ENCODE results near the gene VGLL4. TPM values are rescaled to one million over a fixed set of nuclear protein-coding genes. Genes with fewer than 3 reads are reported as not detected.
A peak's percentile ranks its signal among the peaks of the same experiment; 100 is the strongest.

VGLL4 gene
- total RNA-seq, 1 experiment from 2014 or later: 41.2 TPM

DNA sequence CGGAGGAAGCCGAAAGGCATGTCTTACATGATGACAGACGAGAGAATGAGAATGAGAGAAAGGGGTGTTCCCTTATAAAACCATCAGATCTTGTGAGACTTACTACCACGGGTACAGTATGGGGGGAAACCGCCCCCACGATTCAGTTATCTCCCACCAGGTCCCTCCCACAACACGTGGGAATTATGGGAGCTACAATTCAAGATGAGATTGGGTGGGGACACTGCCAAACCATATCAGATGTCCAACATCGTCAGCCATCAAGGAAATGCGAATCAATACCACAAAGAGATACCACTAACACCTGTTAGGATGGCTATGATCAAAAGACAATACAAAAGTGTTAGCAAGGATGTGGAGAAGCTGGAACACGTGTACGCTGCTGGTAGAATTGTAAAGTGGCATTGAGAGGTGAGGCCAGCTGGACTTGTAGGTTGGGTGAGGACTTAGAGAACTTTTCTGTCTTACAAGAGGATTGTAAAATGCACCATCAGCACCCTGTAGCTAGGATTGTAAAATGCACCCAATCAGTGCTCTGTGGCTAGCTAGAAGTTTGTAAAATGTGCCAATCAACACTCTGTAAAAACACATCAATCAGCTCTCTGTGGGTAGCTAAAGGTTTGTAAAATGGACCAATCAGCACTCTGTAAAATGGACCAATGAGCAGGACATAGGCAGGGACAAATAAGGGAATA lies 37.5 kb downstream of the VGLL4 start:
- Histone ChIP-seq H3K27me3 (replicated peaks; ENCODE audit: insufficient read depth, low read depth, low read length, poor library complexity) (no peaks in the 10 kb centered on the region), H3K27ac (ENCODE audit: low read depth, low read length, poor library complexity, severe bottlenecking) (no peak overlapping the region), H3K9me3 (ENCODE audit: low read depth, low read length, poor library complexity, severe bottlenecking) (no peaks in the 10 kb centered on the region), H3K4me3 (ENCODE audit: low read depth, low read length, poor library complexity, severe bottlenecking) (no peak overlapping the region), H3K4me1 (ENCODE audit: insufficient read depth, low read length, poor library complexity, severe bottlenecking) (peaks cover 56% of the 10 kb centered on the region), H3K36me3 (ENCODE audit: insufficient read depth, low read length, poor library complexity, severe bottlenecking) (no peaks in the 10 kb centered on the region)
- ChIA-PET POLR2A (ENCODE audit: low non-redundant PET) (no interaction called here), CTCF (interaction anchor here (0.6 kb wide), 1 partner anchor 7 kb away, joined by 3 read pairs; no protein-coding TSS in a partner anchor)
- no peak for DNase-seq (ENCODE audit: low spot score)
- no TSS peak for BruUV-seq (replicated peaks)
- TF ChIP-seq CTCF (conservative IDR thresholded peaks at IDR 0.05; ENCODE audit: low read depth, low read length): no peak
- no peak for TF ChIP-seq EZH2 (IDR thresholded peaks at IDR 0.05; ENCODE audit: borderline replicate concordance, low read depth, low read length, poor library complexity, severe bottlenecking)
- intact Hi-C loops (cut with micrococcal nuclease; ENCODE audit: unreplicated experiment): no loop called here

GRCh38 chr3:11605398-11605797 lies 38.3 kb downstream of the VGLL4 start:
- ChIA-PET POLR2A (ENCODE audit: low non-redundant PET) (no interaction called here), CTCF (no interaction called here)
- H3K4me1 ChIP-seq (ENCODE audit: insufficient read depth, low read length, poor library complexity, severe bottlenecking): peaks cover 56% of the 10 kb centered on the region
- BruUV-seq (replicated peaks): no TSS peak
- no peaks in the 10 kb centered on the region for H3K36me3 ChIP-seq (ENCODE audit: insufficient read depth, low read length, poor library complexity, severe bottlenecking)
- no peak for TF ChIP-seq CTCF (conservative IDR thresholded peaks at IDR 0.05; ENCODE audit: low read depth, low read length)
- no peaks in the 10 kb centered on the region for H3K9me3 ChIP-seq (ENCODE audit: low read depth, low read length, poor library complexity, severe bottlenecking)
- intact Hi-C loops (cut with micrococcal nuclease; ENCODE audit: unreplicated experiment): no loop called here
- H3K4me3 ChIP-seq (ENCODE audit: low read depth, low read length, poor library complexity, severe bottlenecking): no peak overlapping the region
- DNase-seq (ENCODE audit: low spot score): no peak
- H3K27me3 ChIP-seq (replicated peaks; ENCODE audit: insufficient read depth, low read depth, low read length, poor library complexity): no peaks in the 10 kb centered on the region
- H3K27ac ChIP-seq (ENCODE audit: low read depth, low read length, poor library complexity, severe bottlenecking): no peak overlapping the region

DNA sequence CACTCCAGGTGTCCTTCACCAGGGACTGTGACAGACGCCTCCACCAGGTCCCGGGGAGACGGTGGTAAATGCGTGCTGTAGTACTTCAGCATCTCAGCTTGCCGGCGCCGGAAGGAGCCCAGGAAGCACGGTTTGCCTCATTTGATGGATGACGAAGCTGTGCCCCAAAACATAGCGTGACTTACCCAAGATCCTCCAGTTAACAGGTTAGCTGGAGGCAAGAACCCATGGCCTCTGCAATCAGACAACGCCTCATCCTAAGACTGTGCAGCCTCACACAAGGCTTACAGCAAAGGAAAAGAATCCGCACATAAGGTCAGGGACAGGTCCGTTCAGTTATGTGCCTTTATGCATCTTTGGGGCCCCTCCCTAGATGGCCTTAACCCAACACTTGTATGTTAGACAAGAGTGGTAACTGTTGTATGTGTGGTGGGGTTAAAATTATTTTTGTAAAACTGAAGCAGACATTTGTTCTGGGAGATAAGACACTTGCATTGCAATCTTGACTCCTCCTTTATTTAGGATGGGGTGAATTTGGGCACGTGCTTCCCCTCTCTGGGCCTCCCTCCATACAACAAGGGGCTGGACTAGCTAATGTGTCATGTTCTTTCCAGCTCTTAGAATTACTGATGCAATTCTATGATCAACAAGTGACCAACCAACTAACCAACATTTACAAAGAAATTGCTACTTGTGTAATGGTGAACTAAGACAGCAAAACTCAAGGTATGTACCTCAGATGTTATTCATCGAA lies 39.4 kb downstream of the VGLL4 start:
- ChIA-PET CTCF (no interaction called here), POLR2A (ENCODE audit: low non-redundant PET) (interaction anchor here (0.7 kb wide), 1 partner anchor 22 kb away, joined by 3 read pairs; no protein-coding TSS in a partner anchor)
- H3K27me3 ChIP-seq (replicated peaks; ENCODE audit: insufficient read depth, low read depth, low read length, poor library complexity): no peaks in the 10 kb centered on the region
- BruUV-seq (replicated peaks): no TSS peak
- TF ChIP-seq EZH2 (IDR thresholded peaks at IDR 0.05; ENCODE audit: borderline replicate concordance, low read depth, low read length, poor library complexity, severe bottlenecking): no peak
- TF ChIP-seq CTCF (conservative IDR thresholded peaks at IDR 0.05; ENCODE audit: low read depth, low read length): no peak
- H3K9me3 ChIP-seq (ENCODE audit: low read depth, low read length, poor library complexity, severe bottlenecking): no peaks in the 10 kb centered on the region
- peaks cover 6% of the 10 kb centered on the region for H3K36me3 ChIP-seq (ENCODE audit: insufficient read depth, low read length, poor library complexity, severe bottlenecking)
- no peak overlapping the region for H3K4me3 ChIP-seq (ENCODE audit: low read depth, low read length, poor library complexity, severe bottlenecking)
- peak overlapping the region; percentile 31 for H3K27ac ChIP-seq (ENCODE audit: low read depth, low read length, poor library complexity, severe bottlenecking)
- peaks cover 61% of the 10 kb centered on the region for H3K4me1 ChIP-seq (ENCODE audit: insufficient read depth, low read length, poor library complexity, severe bottlenecking)
- no peak for DNase-seq (ENCODE audit: low spot score)
- intact Hi-C loops (cut with micrococcal nuclease; ENCODE audit: unreplicated experiment): no loop called here
